Subcutaneous adipose tissue (tissue), 4 donors: ENCODE measurements around the gene LAT. TPM values are rescaled to one million over a fixed set of nuclear protein-coding genes. Genes with fewer than 3 reads are reported as not detected.

Source experiments
- total RNA-seq, 4 donors: library from RNA; depleted of rRNA; stranded (reverse); fragments of >200 nt; gene quantifications; one replicate each; pipeline ENCODE4 v1.1.0, GENCODE V29; 2016
- TF ChIP-seq, protein P1 (sequence below): fragments of 450-650 bp; IDR thresholded peaks from one replicate; pipeline ENCODE4 v1.5.1; 2016; ENCODE audit warnings: low read depth, mild to moderate bottlenecking, control low read depth, antibody characterized with exemption, moderate library complexity

Gene LAT
- total RNA-seq, 4 donors from 2014 or later = 3.6 to 10.0 (median 5.3) TPM

- TF ChIP-seq, protein P1, sequence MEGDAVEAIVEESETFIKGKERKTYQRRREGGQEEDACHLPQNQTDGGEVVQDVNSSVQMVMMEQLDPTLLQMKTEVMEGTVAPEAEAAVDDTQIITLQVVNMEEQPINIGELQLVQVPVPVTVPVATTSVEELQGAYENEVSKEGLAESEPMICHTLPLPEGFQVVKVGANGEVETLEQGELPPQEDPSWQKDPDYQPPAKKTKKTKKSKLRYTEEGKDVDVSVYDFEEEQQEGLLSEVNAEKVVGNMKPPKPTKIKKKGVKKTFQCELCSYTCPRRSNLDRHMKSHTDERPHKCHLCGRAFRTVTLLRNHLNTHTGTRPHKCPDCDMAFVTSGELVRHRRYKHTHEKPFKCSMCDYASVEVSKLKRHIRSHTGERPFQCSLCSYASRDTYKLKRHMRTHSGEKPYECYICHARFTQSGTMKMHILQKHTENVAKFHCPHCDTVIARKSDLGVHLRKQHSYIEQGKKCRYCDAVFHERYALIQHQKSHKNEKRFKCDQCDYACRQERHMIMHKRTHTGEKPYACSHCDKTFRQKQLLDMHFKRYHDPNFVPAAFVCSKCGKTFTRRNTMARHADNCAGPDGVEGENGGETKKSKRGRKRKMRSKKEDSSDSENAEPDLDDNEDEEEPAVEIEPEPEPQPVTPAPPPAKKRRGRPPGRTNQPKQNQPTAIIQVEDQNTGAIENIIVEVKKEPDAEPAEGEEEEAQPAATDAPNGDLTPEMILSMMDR = no peak
Observed at GRCh38 chr16:28987170-28987853, 2.5 kb downstream of the LAT start.

DNA sequence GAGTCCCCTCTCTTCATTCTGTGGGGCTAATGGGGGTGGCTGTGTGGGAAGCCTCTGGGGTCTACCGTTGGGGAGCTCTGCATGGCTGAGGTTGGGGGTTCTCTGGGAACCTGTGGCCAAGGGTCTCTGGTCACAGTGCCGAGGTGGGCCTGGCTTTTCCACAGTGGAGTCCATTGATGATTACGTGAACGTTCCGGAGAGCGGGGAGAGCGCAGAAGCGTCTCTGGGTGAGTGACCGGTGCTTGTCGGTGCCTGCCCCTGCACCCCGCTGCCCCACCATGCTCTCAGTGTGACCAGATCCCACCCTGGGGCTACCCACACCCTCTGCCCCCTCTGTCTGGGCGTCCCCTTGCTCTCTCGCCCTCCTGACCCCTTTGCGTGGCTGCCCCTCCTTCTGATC, 4.5 kb downstream of the LAT start:
- TF ChIP-seq, protein P1 = no peak

- TF ChIP-seq, protein P1 = no peak
Observed at GRCh38 chr16:28990375-28991040, 5.7 kb downstream of the LAT start.

DNA sequence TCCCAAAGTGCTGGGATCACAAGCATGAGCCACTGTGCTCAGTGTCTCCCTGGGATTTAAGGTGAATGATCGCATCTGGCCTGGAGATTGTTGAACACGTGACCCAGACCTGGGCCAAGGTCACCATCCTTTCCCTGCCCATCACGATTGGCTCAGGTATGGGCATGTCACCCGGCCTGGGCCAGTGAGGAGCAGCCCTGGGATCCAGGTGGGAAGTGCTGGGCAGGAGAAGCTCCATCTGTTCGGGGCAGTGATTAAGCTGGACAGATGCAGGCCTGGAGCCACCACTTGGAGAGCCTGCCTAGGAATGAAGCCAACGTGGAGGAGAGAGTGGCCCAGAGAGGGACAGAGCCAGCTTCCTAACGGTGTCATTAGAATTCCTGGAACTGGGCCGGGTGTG, 6.8 kb downstream of the LAT start:
- TF ChIP-seq, protein P1 = no peak

- TF ChIP-seq, protein P1 = no peak
Observed at GRCh38 chr16:28992496-28992895, 7.6 kb downstream of the LAT start.

GRCh38 chr16:28998837-28999236, 14.0 kb downstream of the LAT start:
- TF ChIP-seq, protein P1 = no peak

DNA sequence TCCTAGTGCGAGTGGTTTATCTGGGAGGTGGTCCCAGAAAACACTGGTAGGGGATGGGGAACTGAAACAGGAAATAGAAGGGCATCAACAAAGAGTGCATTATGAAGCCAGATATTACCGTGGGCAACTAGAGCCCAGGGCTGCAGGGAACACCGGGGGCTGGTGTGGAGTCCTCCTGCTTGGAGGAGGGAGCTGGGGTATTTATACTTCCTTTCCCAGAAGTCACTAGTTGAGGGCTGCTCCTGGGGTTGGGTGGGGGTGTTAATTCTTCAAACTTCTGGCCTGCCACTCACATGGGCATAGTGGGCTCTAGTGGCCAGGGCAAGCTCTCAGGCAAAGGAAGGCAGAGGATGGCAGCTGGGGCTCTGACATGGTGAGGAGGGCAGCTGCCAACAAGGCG, 14.7 kb downstream of the LAT start:
- TF ChIP-seq, protein P1 = no peak
